Measurements from ENCODE around the gene SLC35D2. TPM values are rescaled to one million over a fixed set of nuclear protein-coding genes. Genes with fewer than 3 reads are reported as not detected.
A peak's percentile ranks its signal among the peaks of the same experiment; 100 is the strongest.
"Not testable (repeated sequence)": the region's sequence is repeated elsewhere in the genome, so short reads cannot be mapped to it uniquely, and the experiment has no call there.

SLC35D2 gene
- total RNA-seq, 1 donor from 2014 or later: 30.3 TPM

DNA sequence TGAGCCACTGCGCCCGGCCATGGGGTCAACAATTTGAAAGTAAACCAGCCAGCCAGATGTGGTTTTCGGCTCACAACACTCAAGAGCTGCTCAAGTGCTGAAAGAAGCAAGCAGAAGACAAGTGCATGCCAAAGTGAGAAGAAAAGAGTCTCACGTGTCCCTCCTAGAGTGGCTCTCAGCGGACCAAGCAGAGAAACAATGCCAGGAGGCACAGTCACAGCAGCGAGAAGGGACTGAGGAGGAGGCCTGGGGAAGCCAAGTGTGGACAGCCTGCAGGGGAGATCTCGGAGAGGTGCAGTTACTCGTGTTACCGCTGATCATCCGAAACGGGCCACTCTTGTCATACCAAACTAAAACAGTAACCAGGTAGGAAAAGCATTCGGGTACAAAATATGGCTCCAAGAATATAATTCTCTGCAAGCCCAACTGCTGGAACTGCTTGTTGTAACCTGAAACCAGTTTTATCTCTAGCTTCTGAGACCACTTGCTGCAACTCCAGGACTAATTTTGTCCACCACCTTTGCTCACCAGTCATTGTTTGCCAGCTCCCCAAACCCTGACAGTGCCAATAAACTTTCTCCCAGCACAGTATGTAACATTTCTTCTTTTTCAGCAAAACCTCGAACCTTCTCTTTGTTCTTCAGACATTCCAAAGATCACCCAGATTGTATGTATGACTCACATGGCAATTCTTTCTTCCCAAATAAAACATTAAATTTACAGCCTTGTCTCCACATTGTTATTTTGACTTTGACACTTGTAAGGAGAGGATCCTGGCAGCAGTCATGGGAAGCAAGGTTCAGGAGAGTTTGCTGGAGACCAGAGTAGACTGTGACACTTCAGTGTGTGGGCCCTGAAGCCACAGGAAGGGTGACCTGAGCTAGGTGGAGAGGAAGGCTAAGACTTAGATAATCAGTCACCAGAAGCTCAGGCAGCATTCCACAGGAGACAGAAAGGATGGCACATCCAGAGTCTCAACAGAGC lies 6.3 kb downstream of the SLC35D2 start:
- Histone ChIP-seq H3K36me3 (no peaks in the 10 kb centered on the region), H3K4me1 (peaks cover 3% of the 10 kb centered on the region), H3K4me3 (no peak overlapping the region), H3K27me3 (no peaks in the 10 kb centered on the region), H3K9me3 (no peaks in the 10 kb centered on the region), H3K27ac (no peak overlapping the region)
- intact Hi-C loops (cut with DNase I): no loop called here
- DNase-seq (peak; percentile 70), ATAC-seq (peak; percentile 90)
- TF ChIP-seq, protein P1, sequence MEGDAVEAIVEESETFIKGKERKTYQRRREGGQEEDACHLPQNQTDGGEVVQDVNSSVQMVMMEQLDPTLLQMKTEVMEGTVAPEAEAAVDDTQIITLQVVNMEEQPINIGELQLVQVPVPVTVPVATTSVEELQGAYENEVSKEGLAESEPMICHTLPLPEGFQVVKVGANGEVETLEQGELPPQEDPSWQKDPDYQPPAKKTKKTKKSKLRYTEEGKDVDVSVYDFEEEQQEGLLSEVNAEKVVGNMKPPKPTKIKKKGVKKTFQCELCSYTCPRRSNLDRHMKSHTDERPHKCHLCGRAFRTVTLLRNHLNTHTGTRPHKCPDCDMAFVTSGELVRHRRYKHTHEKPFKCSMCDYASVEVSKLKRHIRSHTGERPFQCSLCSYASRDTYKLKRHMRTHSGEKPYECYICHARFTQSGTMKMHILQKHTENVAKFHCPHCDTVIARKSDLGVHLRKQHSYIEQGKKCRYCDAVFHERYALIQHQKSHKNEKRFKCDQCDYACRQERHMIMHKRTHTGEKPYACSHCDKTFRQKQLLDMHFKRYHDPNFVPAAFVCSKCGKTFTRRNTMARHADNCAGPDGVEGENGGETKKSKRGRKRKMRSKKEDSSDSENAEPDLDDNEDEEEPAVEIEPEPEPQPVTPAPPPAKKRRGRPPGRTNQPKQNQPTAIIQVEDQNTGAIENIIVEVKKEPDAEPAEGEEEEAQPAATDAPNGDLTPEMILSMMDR (IDR thresholded peaks at IDR 0.05): no peak

DNA sequence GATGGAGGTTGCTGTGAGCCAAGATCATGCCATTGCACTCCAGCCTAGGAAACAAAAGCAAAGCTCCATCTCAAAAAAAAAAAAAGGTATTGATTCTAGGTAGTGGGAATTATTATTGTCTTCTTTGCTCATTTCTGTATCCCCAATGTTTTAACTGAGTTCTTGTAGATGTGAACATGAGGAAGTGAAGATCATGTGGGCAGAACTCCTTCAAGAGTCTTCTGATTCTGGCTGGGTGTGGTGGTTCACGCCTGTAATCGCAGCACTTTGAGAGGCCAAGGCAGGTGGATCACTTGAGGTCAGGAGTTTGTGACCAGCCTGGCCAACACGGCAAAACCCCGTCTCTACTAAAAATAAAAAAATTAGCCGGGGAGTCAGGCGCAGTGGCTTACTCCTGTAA lies 8.0 kb downstream of the SLC35D2 start:
- H3K4me3 ChIP-seq; H3K36me3 ChIP-seq; H3K4me1 ChIP-seq; intact Hi-C loops (cut with DNase I); ATAC-seq; DNase-seq; H3K27ac ChIP-seq; H3K27me3 ChIP-seq; H3K9me3 ChIP-seq: not testable (repeated sequence)

GRCh38 chr9:96367943-96368342 lies 15.6 kb downstream of the SLC35D2 start:
- Histone ChIP-seq H3K4me1 (no peaks in the 10 kb centered on the region), H3K4me3 (no peak overlapping the region), H3K27me3 (no peaks in the 10 kb centered on the region), H3K36me3 (peaks cover 11% of the 10 kb centered on the region), H3K27ac (no peak overlapping the region), H3K9me3 (no peaks in the 10 kb centered on the region)
- TF ChIP-seq, protein P1 (IDR thresholded peaks at IDR 0.05): no peak
- intact Hi-C loops (cut with DNase I): no loop called here
- no peak for DNase-seq
- no peak for ATAC-seq

GRCh38 chr9:96363175-96363967 lies 20.1 kb downstream of the SLC35D2 start:
- Histone ChIP-seq H3K27ac (no peak overlapping the region), H3K36me3 (peaks cover 21% of the 10 kb centered on the region), H3K9me3 (no peaks in the 10 kb centered on the region), H3K4me1 (no peaks in the 10 kb centered on the region), H3K4me3 (no peak overlapping the region), H3K27me3 (no peaks in the 10 kb centered on the region)
- no peak for ATAC-seq
- no peak for DNase-seq
- intact Hi-C loops (cut with DNase I): no loop called here
- TF ChIP-seq, protein P1 (IDR thresholded peaks at IDR 0.05): no peak

DNA sequence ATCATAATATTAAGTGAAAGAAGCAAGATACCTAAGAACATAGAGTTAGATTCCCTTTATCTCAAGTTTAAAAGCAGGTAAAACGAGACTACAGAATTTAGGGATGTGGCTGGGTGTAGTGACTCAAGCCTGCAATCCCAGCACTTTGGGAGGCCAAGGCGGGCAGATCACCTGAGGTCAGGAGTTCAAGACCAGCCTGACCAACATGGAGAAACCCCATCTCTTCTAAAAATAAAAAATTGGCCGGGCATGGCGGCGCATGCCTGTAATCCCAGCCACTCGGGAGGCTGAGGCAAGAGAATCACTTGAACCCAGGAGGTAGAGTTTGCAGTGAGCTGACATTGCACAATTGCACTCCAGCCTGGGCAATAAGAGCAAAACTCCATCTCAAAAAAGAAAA lies 21.4 kb downstream of the SLC35D2 start:
- intact Hi-C loops (cut with DNase I); H3K27ac ChIP-seq; H3K4me1 ChIP-seq; H3K9me3 ChIP-seq; H3K27me3 ChIP-seq; H3K4me3 ChIP-seq; DNase-seq; ATAC-seq: not testable (repeated sequence)
- H3K36me3 ChIP-seq: peaks cover 32% of the 10 kb centered on the region

- Histone ChIP-seq H3K36me3 (peaks cover 36% of the 10 kb centered on the region), H3K4me3 (no peak overlapping the region), H3K27ac (no peak overlapping the region), H3K9me3 (no peaks in the 10 kb centered on the region), H3K4me1 (no peaks in the 10 kb centered on the region), H3K27me3 (no peaks in the 10 kb centered on the region)
- TF ChIP-seq, protein P1 (IDR thresholded peaks at IDR 0.05): no peak
- ATAC-seq (no peak), DNase-seq (no peak)
- intact Hi-C loops (cut with DNase I): no loop called here
Observed at GRCh38 chr9:96361668-96362067, 21.8 kb downstream of the SLC35D2 start.
